PC-9 (cell line): ENCODE results near the gene CHD5. TPM values are rescaled to one million over a fixed set of nuclear protein-coding genes. Genes with fewer than 3 reads are reported as not detected.

Experiments used
- BruUV-seq: library from RNA; stranded (reverse); fragments of 400-500 nt; replicated peaks from 2 replicates; lab custom pipeline; 2021; lab: Mats Ljungman, UMichigan
- CTCF ChIA-PET: fragments of 300-600 bp; sonication (Branson Sonifier 250); formaldehyde crosslinking; loops from one replicate; lab custom pipeline; 2022; ENCODE audit warnings: antibody characterized with exemption; lab: Charles Lee
- POLR2A ChIA-PET: fragments of 300-600 bp; sonication (Branson Sonifier 250); formaldehyde crosslinking; loops from one replicate; lab custom pipeline; 2022; ENCODE audit warnings: antibody characterized with exemption; ENCODE audit not compliant: unreplicated experiment; lab: Charles Lee
- DNase-seq, 2 experiments: peaks; one replicate each; pipeline versions ENCODE4 v3.0.0 to v3.0.0-alpha.2; 2015 to 2022; ENCODE audit warnings: mixed read lengths in 1 of 2
- H2AFZ ChIP-seq: fragments of 200-600 bp; sonication (generic); 2 replicates; pipeline ENCODE4 v1.8.1; 2017; ENCODE audit warnings: antibody characterized with exemption
- H3F3A ChIP-seq: fragments of 200-600 bp; sonication (generic); 2 replicates; pipeline ENCODE4 v1.8.1; 2017; ENCODE audit warnings: antibody characterized with exemption, mild to moderate bottlenecking, low read depth; ENCODE audit not compliant: insufficient read depth
- H3K27ac ChIP-seq: fragments of 200-600 bp; sonication (generic); 2 replicates; pipeline ENCODE4 v1.6.1; 2016; ENCODE audit warnings: mixed run types
- H3K27me3 ChIP-seq: fragments of 200-600 bp; sonication (generic); 2 replicates; pipeline ENCODE4 v1.6.1; 2016; ENCODE audit warnings: low read depth, mixed run types; ENCODE audit not compliant: insufficient read depth
- H3K36me3 ChIP-seq: fragments of 200-600 bp; sonication (generic); 2 replicates; pipeline ENCODE4 v1.6.1; 2016; ENCODE audit warnings: low read depth, mixed run types
- H3K4me1 ChIP-seq: fragments of 200-600 bp; sonication (generic); replicated peaks from 2 replicates; pipeline ENCODE4 v1.6.1; 2016; ENCODE audit warnings: mixed run types; ENCODE audit not compliant: insufficient read depth
- H3K4me2 ChIP-seq: fragments of 200-600 bp; sonication (generic); 2 replicates; pipeline ENCODE4 v1.6.1; 2017; ENCODE audit warnings: mixed run types
- H3K4me3 ChIP-seq: fragments of 200-600 bp; sonication (generic); 2 replicates; pipeline ENCODE4 v1.6.1; 2016; ENCODE audit warnings: mixed run types
- H3K79me2 ChIP-seq: fragments of 200-600 bp; sonication (generic); 2 replicates; pipeline ENCODE4 v1.6.1; 2017; ENCODE audit warnings: low read depth, mixed run types
- H3K9me2 ChIP-seq: fragments of 200-600 bp; sonication (generic); 2 replicates; pipeline ENCODE4 v1.8.1; 2017; ENCODE audit warnings: mild to moderate bottlenecking; ENCODE audit not compliant: insufficient read depth
- H3K9me3 ChIP-seq: fragments of 200-600 bp; sonication (generic); 2 replicates; pipeline ENCODE4 v1.8.1; 2016; ENCODE audit warnings: low read depth; ENCODE audit not compliant: insufficient read depth
- H4K20me1 ChIP-seq: fragments of 200-600 bp; sonication (generic); 2 replicates; pipeline ENCODE4 v1.8.1; 2017; ENCODE audit not compliant: insufficient read depth
- EZH2 ChIP-seq: fragments of 200-600 bp; sonication (generic); IDR thresholded peaks from 2 replicates; pipeline ENCODE4 v1.8.0; 2017; ENCODE audit warnings: antibody characterized with exemption, low read depth
- intact Hi-C: fragments of 100-400 bp; cut with micrococcal nuclease; formaldehyde crosslinking; loops from one replicate; pipeline ENCODE4 v1.10.0; 2022; ENCODE audit not compliant: unreplicated experiment
- total RNA-seq: library from RNA; stranded (reverse); gene quantifications from 2 replicates; pipeline ENCODE4 v1.2.3, GENCODE V29; 2021
- TF ChIP-seq, protein P1 (sequence below): fragments of 200-600 bp; sonication (generic); conservative IDR thresholded peaks from 2 replicates; pipeline ENCODE4 v1.6.1; 2017; ENCODE audit warnings: mixed run types, antibody characterized with exemption, mild to moderate bottlenecking, moderate library complexity

The CHD5 gene
- total RNA-seq, 1 experiment from 2014 or later = 0.50 TPM

DNA sequence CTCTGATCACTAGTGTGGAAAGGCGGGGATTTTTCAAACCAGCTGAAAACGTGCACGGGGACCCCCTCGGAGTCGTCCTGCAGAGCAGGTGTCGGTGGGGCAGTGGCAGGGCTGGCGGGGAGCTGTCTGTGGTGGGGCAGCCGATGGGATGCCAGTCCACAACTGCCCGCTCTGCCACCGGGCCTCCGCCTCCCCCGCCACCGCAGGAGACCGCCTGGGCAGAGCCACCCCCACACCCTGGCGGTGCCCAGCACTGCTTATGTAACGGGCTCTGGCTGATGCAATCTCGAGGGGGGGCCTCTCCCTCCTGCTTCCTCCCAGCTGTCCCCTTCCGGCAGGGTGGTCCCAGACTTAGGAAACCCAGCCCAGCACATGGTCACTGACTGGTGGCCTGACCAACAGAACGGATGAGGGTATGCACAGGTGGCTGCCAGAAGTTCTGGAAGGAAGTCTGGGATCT lies 9.3 kb downstream of the CHD5 start:
- ChIA-PET CTCF (no interaction called here), POLR2A (no interaction called here)
- intact Hi-C loops = loop anchor here (1.0 kb wide), 1 partner anchor 61 kb away; no protein-coding TSS in a partner anchor
- Histone ChIP-seq H3F3A (no peaks in the 10 kb centered on the region), H3K36me3 (no peaks in the 10 kb centered on the region), H3K27me3 (no peaks in the 10 kb centered on the region; the same call in 1 of the 2 replicates), H3K4me2 (no peak overlapping the region), H2AFZ (no peak overlapping the region), H3K4me1 (peaks cover 6% of the 10 kb centered on the region; the same call in 1 of the 2 replicates), H3K27ac (no peak overlapping the region), H3K9me3 (no peaks in the 10 kb centered on the region), H4K20me1 (no peaks in the 10 kb centered on the region), H3K79me2 (no peaks in the 10 kb centered on the region), H3K9me2 (no peaks in the 10 kb centered on the region), H3K4me3 (no peak overlapping the region)
- TF ChIP-seq EZH2 = no peak
- TF ChIP-seq, protein P1, sequence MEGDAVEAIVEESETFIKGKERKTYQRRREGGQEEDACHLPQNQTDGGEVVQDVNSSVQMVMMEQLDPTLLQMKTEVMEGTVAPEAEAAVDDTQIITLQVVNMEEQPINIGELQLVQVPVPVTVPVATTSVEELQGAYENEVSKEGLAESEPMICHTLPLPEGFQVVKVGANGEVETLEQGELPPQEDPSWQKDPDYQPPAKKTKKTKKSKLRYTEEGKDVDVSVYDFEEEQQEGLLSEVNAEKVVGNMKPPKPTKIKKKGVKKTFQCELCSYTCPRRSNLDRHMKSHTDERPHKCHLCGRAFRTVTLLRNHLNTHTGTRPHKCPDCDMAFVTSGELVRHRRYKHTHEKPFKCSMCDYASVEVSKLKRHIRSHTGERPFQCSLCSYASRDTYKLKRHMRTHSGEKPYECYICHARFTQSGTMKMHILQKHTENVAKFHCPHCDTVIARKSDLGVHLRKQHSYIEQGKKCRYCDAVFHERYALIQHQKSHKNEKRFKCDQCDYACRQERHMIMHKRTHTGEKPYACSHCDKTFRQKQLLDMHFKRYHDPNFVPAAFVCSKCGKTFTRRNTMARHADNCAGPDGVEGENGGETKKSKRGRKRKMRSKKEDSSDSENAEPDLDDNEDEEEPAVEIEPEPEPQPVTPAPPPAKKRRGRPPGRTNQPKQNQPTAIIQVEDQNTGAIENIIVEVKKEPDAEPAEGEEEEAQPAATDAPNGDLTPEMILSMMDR = no peak
- no peak for DNase-seq
- no TSS peak for BruUV-seq

DNA sequence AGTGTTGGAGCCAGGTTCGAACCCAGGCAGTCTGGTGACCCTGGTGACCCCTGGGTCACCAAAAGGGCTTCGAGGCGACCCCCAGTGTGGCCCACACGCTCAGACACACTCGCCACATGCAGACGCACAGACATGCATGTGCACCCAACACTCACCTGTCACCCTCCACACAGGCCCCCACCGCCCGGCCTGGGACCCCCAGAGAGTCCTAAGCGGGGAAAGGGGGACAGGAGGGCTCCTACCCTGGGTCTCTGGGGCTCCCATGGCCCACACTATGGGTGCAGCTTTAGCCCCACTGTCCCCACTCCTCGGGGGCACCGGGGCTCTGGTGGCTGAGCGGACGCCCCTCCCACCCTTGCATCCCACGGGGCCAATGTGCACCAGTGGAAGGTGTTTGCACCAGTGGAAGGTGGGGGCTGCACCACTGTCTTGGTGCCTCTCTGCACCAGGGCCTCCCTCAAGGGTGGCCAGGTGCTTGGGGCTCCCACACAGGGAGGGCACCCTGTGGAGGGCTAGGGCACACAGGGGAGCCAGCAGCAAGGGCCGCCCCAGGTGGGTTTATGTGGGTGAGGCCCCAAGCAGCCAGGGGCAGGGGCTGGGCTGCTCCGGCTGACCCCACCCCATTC lies 9.9 kb downstream of the CHD5 start:
- intact Hi-C loops = no loop called here
- POLR2A ChIA-PET = no interaction called here

DNA sequence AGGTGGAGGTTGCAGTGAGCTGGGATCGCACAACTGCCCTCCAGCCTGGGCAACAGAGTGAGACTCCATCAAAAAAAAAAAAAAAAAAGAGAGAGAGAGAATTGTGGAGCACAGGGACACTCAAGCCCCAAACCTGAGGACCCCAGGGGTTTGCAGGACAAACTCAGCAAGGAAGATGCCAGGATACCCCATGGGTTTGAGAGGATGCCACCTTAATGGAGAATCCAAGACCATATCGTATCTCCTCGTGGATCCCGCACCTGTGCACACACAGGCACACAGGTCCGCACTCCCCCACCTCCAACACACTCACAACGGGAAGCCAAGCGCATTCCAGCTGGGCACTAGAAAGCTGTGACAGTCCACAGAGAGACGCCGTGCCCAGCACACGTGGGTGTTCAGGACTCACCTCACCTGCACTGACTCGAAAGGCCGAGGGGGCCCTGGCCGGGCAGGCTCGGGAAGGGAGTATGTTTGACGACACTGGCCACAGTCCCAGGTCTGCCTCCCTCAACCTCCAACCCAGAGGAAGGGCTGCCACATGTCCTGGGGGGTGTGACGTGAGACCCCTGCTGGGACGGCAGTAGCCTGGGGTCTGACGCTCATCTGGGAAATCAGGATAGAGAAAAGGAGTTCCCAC lies 11.1 kb downstream of the CHD5 start:
- no peaks in the 10 kb centered on the region for H3K36me3 ChIP-seq
- no peaks in the 10 kb centered on the region for H4K20me1 ChIP-seq
- H2AFZ ChIP-seq = no peak overlapping the region
- peaks cover 6% of the 10 kb centered on the region; the same call in 1 of the 2 replicates for H3K4me1 ChIP-seq
- no peak overlapping the region for H3K27ac ChIP-seq
- intact Hi-C loops = no loop called here
- H3F3A ChIP-seq = no peaks in the 10 kb centered on the region
- H3K4me3 ChIP-seq = no peak overlapping the region
- H3K79me2 ChIP-seq = no peaks in the 10 kb centered on the region
- CTCF ChIA-PET = no interaction called here
- no peaks in the 10 kb centered on the region for H3K9me3 ChIP-seq
- BruUV-seq = no TSS peak
- H3K27me3 ChIP-seq = peaks cover 6% of the 10 kb centered on the region
- DNase-seq = no peak
- no peaks in the 10 kb centered on the region for H3K9me2 ChIP-seq
- POLR2A ChIA-PET = no interaction called here
- TF ChIP-seq, protein P1 = no peak
- no peak for TF ChIP-seq EZH2
- H3K4me2 ChIP-seq = no peak overlapping the region

More for the DNA sequence above, 9.9 kb downstream of the CHD5 start:
- Histone ChIP-seq H3K27ac (no peak overlapping the region), H3K79me2 (no peaks in the 10 kb centered on the region), H3K4me2 (no peak overlapping the region), H3K9me2 (no peaks in the 10 kb centered on the region), H4K20me1 (no peaks in the 10 kb centered on the region), H3K27me3 (peaks cover 3% of the 10 kb centered on the region), H3K4me1 (peaks cover 6% of the 10 kb centered on the region; the same call in 1 of the 2 replicates), H3K4me3 (no peak overlapping the region), H3K9me3 (no peaks in the 10 kb centered on the region), H3F3A (no peaks in the 10 kb centered on the region), H2AFZ (no peak overlapping the region), H3K36me3 (no peaks in the 10 kb centered on the region)
- CTCF ChIA-PET = no interaction called here
- TF ChIP-seq, protein P1 = no peak
- TF ChIP-seq EZH2 = no peak
- no peak for DNase-seq
- BruUV-seq = no TSS peak
